Right ventricle myocardium superior (tissue), 1 donor: ENCODE measurements around the gene EML4. TPM values are rescaled to one million over a fixed set of nuclear protein-coding genes. Genes with fewer than 3 reads are reported as not detected.
"Not testable (repeated sequence)": the region's sequence is repeated elsewhere in the genome, so short reads cannot be mapped to it uniquely, and the experiment has no call there.

Experiments
- ATAC-seq: fragments of 200-7000 bp; cut with Tn5 transposase; one replicate; pipeline ENCODE4 v1.9.1; 2020; ENCODE audit warnings: mild to moderate bottlenecking; ENCODE audit not compliant: poor library complexity
- DNase-seq: peaks from one replicate; pipeline ENCODE4 v3.0.0-alpha.2; 2020
- intact Hi-C: fragments of 100-400 bp; cut with DNase I; formaldehyde crosslinking; loops from one replicate; pipeline ENCODE4 v1.11.2; 2022
- total RNA-seq: library from RNA; stranded (reverse); fragmentation: NEBNext Ultra II Directional; extraction: Animal tissue kit (Norgen Biotek cat#: 25700); gene quantifications from one replicate; pipeline ENCODE4 v1.2.1, GENCODE V29; 2021
- donor health status: DM: no; HTN: yes; CAD: no; lungs with severe emphysema.

EML4 gene
- total RNA-seq, 1 donor from 2014 or later, result 4.4 TPM

DNA sequence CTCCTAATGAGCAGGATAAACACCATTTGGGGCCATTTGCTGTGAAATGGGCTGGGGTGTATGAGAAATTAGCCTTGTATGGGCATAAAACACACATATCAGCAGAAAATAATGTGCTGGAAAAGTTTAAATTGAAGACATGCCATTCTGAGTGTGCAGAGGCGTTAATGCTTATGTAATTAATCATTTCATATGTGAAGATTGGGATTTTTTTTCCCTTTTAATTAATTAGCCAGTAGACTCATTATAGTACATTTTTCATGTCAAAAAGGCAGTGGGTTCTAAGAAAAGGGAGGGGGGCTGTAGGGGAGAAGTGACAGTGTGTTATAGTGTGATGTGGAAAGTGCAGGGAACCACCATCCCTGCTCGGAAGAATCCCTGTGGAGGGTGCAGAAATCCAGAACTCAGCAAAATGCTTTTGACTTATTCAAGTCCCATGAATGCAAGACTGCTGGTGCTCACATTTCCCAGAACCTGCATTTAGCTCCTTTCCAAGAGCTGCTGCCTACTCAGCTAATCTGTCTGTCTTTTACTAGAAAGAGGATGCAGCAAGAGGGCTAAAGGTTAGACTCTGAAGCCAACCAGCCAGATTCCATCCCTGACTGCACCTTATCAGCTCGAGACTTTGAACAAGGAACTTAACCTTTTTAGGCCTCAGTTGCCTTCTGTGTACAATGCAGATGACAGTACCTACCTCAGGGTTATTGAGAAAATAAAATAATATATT is 203.5 kb downstream of the EML4 start:
- no peak for DNase-seq
- ATAC-seq, result no peak
- intact Hi-C loops, result no loop called here

- no peak for DNase-seq
- intact Hi-C loops, result no loop called here
Measured at GRCh38 chr2:42376758-42377157, 207.6 kb downstream of the EML4 start.

GRCh38 chr2:42378415-42378814 is 209.3 kb downstream of the EML4 start:
- intact Hi-C loops, result no loop called here
- no peak for DNase-seq
- ATAC-seq, result no peak

More at GRCh38 chr2:42376758-42377157, 207.6 kb downstream of the EML4 start:
- no peak for ATAC-seq

- DNase-seq, intact Hi-C loops, ATAC-seq: not testable (repeated sequence)
Measured at GRCh38 chr2:42380026-42380425, 210.9 kb downstream of the EML4 start.

GRCh38 chr2:42382144-42382543 is 213.0 kb downstream of the EML4 start:
- no peak for DNase-seq
- ATAC-seq, result no peak
- intact Hi-C loops, result no loop called here

Other genes starting within 250 kb of the EML4 start
- 120 TPM for gene PKDCC, start 121.3 kb upstream of the EML4 start, total RNA-seq
- 90.1 TPM for gene COX7A2L, start 191.9 kb downstream of the EML4 start, total RNA-seq